GM19468 (cell line): ENCODE results near the gene TEDC2.
"Not testable (repeated sequence)": the region's sequence is repeated elsewhere in the genome, so short reads cannot be mapped to it uniquely, and the experiment has no call there.

Experiments
- ATAC-seq: cut with Tn5 transposase; IDR thresholded peaks from one replicate; pipeline ENCODE4 v1.9.1; 2021; ENCODE audit warnings: mild to moderate bottlenecking, moderate library complexity, moderate number of reproducible peaks; ENCODE audit not compliant: unreplicated experiment; ENCODE audit errors: extremely low read depth

The TEDC2 gene

GRCh38 chr16:2475413-2476344 lies 15.8 kb downstream of the TEDC2 start:
- no peak for ATAC-seq

- no peak for ATAC-seq
Measured at GRCh38 chr16:2476345-2476720, 16.4 kb downstream of the TEDC2 start.

GRCh38 chr16:2476741-2477140 lies 16.8 kb downstream of the TEDC2 start:
- ATAC-seq, result no peak

GRCh38 chr16:2477327-2477726 lies 17.4 kb downstream of the TEDC2 start:
- ATAC-seq, result no peak

- ATAC-seq, result no peak
Measured at GRCh38 chr16:2478279-2478678, 18.4 kb downstream of the TEDC2 start.

GRCh38 chr16:2479996-2480395 lies 20.1 kb downstream of the TEDC2 start:
- ATAC-seq, result not testable (repeated sequence)

GRCh38 chr16:2480948-2481347 lies 21.0 kb downstream of the TEDC2 start:
- ATAC-seq, result no peak

- no peak for ATAC-seq
Measured at GRCh38 chr16:2481676-2482075, 21.8 kb downstream of the TEDC2 start.

GRCh38 chr16:2482249-2482648 lies 22.3 kb downstream of the TEDC2 start:
- ATAC-seq, result no peak

GRCh38 chr16:2482708-2483534 lies 23.0 kb downstream of the TEDC2 start:
- ATAC-seq, result no peak

- no peak for ATAC-seq
Measured at GRCh38 chr16:2483939-2484897, 24.3 kb downstream of the TEDC2 start.

- ATAC-seq, result no peak
Measured at GRCh38 chr16:2484898-2485508, 25.1 kb downstream of the TEDC2 start.

GRCh38 chr16:2485811-2486507 lies 26.1 kb downstream of the TEDC2 start:
- no peak for ATAC-seq

GRCh38 chr16:2486645-2487516 lies 27.0 kb downstream of the TEDC2 start:
- peak; percentile 65 for ATAC-seq

- no peak for ATAC-seq
Measured at GRCh38 chr16:2487517-2487842, 27.6 kb downstream of the TEDC2 start.

GRCh38 chr16:2487903-2488531 lies 28.1 kb downstream of the TEDC2 start:
- no peak for ATAC-seq

- ATAC-seq, result no peak
Measured at GRCh38 chr16:2489581-2489980, 29.7 kb downstream of the TEDC2 start.
